Neuronal stem cell (in vitro differentiated cells): ENCODE data around the gene STK31.
A peak's percentile ranks its signal among the peaks of the same experiment; 100 is the strongest.
"Not testable (repeated sequence)": the region's sequence is repeated elsewhere in the genome, so short reads cannot be mapped to it uniquely, and the experiment has no call there.

Source experiments
- DNase-seq: peaks from one replicate; pipeline ENCODE4 v3.0.0-alpha.2; 2013; ENCODE audit warnings: low spot score
- H2AFZ ChIP-seq: one replicate; pipeline ENCODE4 v1.6.1; 2013; ENCODE audit warnings: mild to moderate bottlenecking, low read length, inconsistent platforms
- H2AK5ac ChIP-seq: 2 replicates; pipeline ENCODE4 v1.6.1; 2013; ENCODE audit warnings: low read depth, mild to moderate bottlenecking, inconsistent platforms, low read length, moderate library complexity, mixed read lengths
- H2BK120ac ChIP-seq: 2 replicates; pipeline ENCODE4 v1.6.1; 2013; ENCODE audit warnings: low read depth, mild to moderate bottlenecking, inconsistent platforms, low read length, moderate library complexity, mixed read lengths
- H2BK12ac ChIP-seq: one replicate; pipeline ENCODE4 v1.6.1; 2013; ENCODE audit warnings: low read length, inconsistent platforms
- H2BK15ac ChIP-seq: 2 replicates; pipeline ENCODE4 v1.6.1; 2013; ENCODE audit warnings: mild to moderate bottlenecking, low read length, inconsistent platforms, mixed read lengths
- H2BK5ac ChIP-seq: one replicate; pipeline ENCODE4 v1.6.1; 2013; ENCODE audit warnings: inconsistent platforms, mild to moderate bottlenecking, low read length, moderate library complexity
- H3K14ac ChIP-seq: one replicate; pipeline ENCODE4 v1.6.1; 2013; ENCODE audit warnings: low read length, inconsistent platforms
- H3K18ac ChIP-seq: 2 replicates; pipeline ENCODE4 v1.6.1; 2013; ENCODE audit warnings: low read length, inconsistent platforms
- H3K23ac ChIP-seq: 2 replicates; pipeline ENCODE4 v1.6.1; 2013; ENCODE audit warnings: low read depth, mild to moderate bottlenecking, mixed read lengths, low read length, inconsistent platforms; ENCODE audit not compliant: poor library complexity
- H3K27ac ChIP-seq: replicated peaks from 3 replicates; pipeline ENCODE4 v1.5.1; 2013; ENCODE audit warnings: low read length, inconsistent platforms
- H3K27me3 ChIP-seq, 3 experiments: 2 replicates each; pipeline ENCODE4 v1.6.1; 2013; ENCODE audit warnings: low read length in 3 of 3, mild to moderate bottlenecking in 2 of 3, inconsistent platforms in 1 of 3, low read depth in 1 of 3, mixed read lengths in 1 of 3, moderate library complexity in 1 of 3; ENCODE audit not compliant: control insufficient read depth in 3 of 3, insufficient read depth in 3 of 3
- H3K36me3 ChIP-seq, 2 donors: replicated peaks in 1 of 2; 2 replicates each; pipeline ENCODE4 v1.6.1; 2013; ENCODE audit warnings: low read length in 2 of 2; ENCODE audit not compliant: control insufficient read depth in 2 of 2, insufficient read depth in 2 of 2
- H3K4ac ChIP-seq: 2 replicates; pipeline ENCODE4 v1.6.1; 2013; ENCODE audit warnings: inconsistent platforms, mild to moderate bottlenecking, low read length, moderate library complexity
- H3K4me1 ChIP-seq, 2 donors: 1 replicate in 1 of 2; 2 replicates in 1 of 2; pipeline ENCODE4 v1.6.1; 2013; ENCODE audit warnings: low read length in 2 of 2, low read depth in 1 of 2; ENCODE audit not compliant: control insufficient read depth in 2 of 2, insufficient read depth in 1 of 2
- H3K4me2 ChIP-seq: one replicate; pipeline ENCODE4 v1.6.1; 2013; ENCODE audit warnings: mild to moderate bottlenecking, low read length, inconsistent platforms; ENCODE audit not compliant: insufficient read depth, poor library complexity, severe bottlenecking
- H3K4me3 ChIP-seq, 2 donors: 2 replicates each; pipeline ENCODE4 v1.5.1; 2013; ENCODE audit warnings: low read length in 2 of 2, mild to moderate bottlenecking in 2 of 2, inconsistent platforms in 1 of 2, moderate library complexity in 1 of 2
- H3K79me1 ChIP-seq: one replicate; pipeline ENCODE4 v1.6.1; 2013; ENCODE audit warnings: low read depth, mild to moderate bottlenecking, inconsistent platforms, low read length, moderate library complexity
- H3K9ac ChIP-seq: one replicate; pipeline ENCODE4 v1.6.1; 2013; ENCODE audit warnings: mild to moderate bottlenecking, low read depth, low read length, inconsistent platforms; ENCODE audit not compliant: poor library complexity
- H3K9me3 ChIP-seq, 2 donors: replicated peaks in 1 of 2; 2 replicates each; pipeline versions ENCODE3 to v1.6.1; 2013; ENCODE audit warnings: low read length in 2 of 2, mild to moderate bottlenecking in 2 of 2, inconsistent platforms in 1 of 2, low read depth in 1 of 2, mixed read lengths in 1 of 2, moderate library complexity in 1 of 2; ENCODE audit not compliant: control insufficient read depth in 2 of 2, insufficient read depth in 1 of 2
- H4K8ac ChIP-seq: one replicate; pipeline ENCODE4 v1.6.1; 2013; ENCODE audit warnings: low read depth, mild to moderate bottlenecking, inconsistent platforms, low read length, moderate library complexity
- H4K91ac ChIP-seq: one replicate; pipeline ENCODE4 v1.6.1; 2013; ENCODE audit warnings: low read length, low read depth, mild to moderate bottlenecking, inconsistent platforms; ENCODE audit not compliant: poor library complexity
- WGBS, 2 donors: extraction: QIAGEN DNeasy Blood & Tissue Kit; methylation state at CpG; one replicate each; pipeline ENCODE4 v1.1.7; 2013; ENCODE audit warnings: missing lambda C conversion rate in 2 of 2, mixed read lengths in 1 of 2; ENCODE audit not compliant: insufficient read length in 2 of 2, insufficient replicate concordance in 1 of 2; ENCODE audit errors: extremely low coverage in 2 of 2; 5-methylcytosine and 5-hydroxymethylcytosine counted together

Gene STK31

GRCh38 chr7:23768022-23768421 lies 58.0 kb downstream of the STK31 start:
- Histone ChIP-seq H3K4me1 (no peaks in the 10 kb centered on the region), H2BK15ac (no peak overlapping the region), H2AK5ac (no peak overlapping the region), H2AFZ (no peak overlapping the region), H3K27ac (no peak overlapping the region), H3K4me3 (no peak overlapping the region), H4K91ac (no peak overlapping the region), H2BK120ac (no peak overlapping the region), H3K4ac (no peak overlapping the region), H3K79me1 (no peaks in the 10 kb centered on the region), H3K27me3 (no peaks in the 10 kb centered on the region), H3K18ac (no peak overlapping the region), H3K14ac (no peak overlapping the region), H4K8ac (no peak overlapping the region), H2BK12ac (no peak overlapping the region), H2BK5ac (no peak overlapping the region), H3K9ac (no peak overlapping the region), H3K9me3 (no peaks in the 10 kb centered on the region), H3K4me2 (no peak overlapping the region), H3K36me3 (no peaks in the 10 kb centered on the region), H3K23ac (no peak overlapping the region)
- WGBS, 2 donors, result no CpG with 5 or more reads among the region's 3 CpGs
- DNase-seq, result no peak

GRCh38 chr7:23779185-23779800 lies 69.3 kb downstream of the STK31 start:
- H4K8ac ChIP-seq, result not testable (repeated sequence)

GRCh38 chr7:23783115-23783514 lies 73.1 kb downstream of the STK31 start:
- H3K4ac ChIP-seq, result no peak overlapping the region
- no peak overlapping the region for H3K14ac ChIP-seq
- no peak overlapping the region for H3K23ac ChIP-seq
- no peak overlapping the region for H2BK12ac ChIP-seq
- no peak overlapping the region for H3K9ac ChIP-seq
- H2AFZ ChIP-seq, result peak overlapping the region; percentile 53
- H4K8ac ChIP-seq, result no peak overlapping the region
- no peaks in the 10 kb centered on the region for H3K36me3 ChIP-seq
- no peak overlapping the region for H2BK120ac ChIP-seq
- H2BK15ac ChIP-seq, result no peak overlapping the region
- no peak overlapping the region for H3K4me3 ChIP-seq
- no peak overlapping the region for H4K91ac ChIP-seq
- no peak overlapping the region for H2AK5ac ChIP-seq
- H3K4me2 ChIP-seq, result no peak overlapping the region
- H3K79me1 ChIP-seq, result no peaks in the 10 kb centered on the region
- no peak overlapping the region for H2BK5ac ChIP-seq
- H3K4me1 ChIP-seq, result no peaks in the 10 kb centered on the region
- DNase-seq, result no peak
- H3K27me3 ChIP-seq, result no peaks in the 10 kb centered on the region
- H3K18ac ChIP-seq, result no peak overlapping the region
- H3K9me3 ChIP-seq, result no peaks in the 10 kb centered on the region
- no CpG with 5 or more reads among the region's 5 CpGs for WGBS, 2 donors
- no peak overlapping the region for H3K27ac ChIP-seq

More at GRCh38 chr7:23779185-23779800, 69.3 kb downstream of the STK31 start:
- not testable (repeated sequence) for H3K27me3 ChIP-seq, H2BK12ac ChIP-seq, H2BK5ac ChIP-seq, H3K9ac ChIP-seq, H3K79me1 ChIP-seq, H3K36me3 ChIP-seq, H3K18ac ChIP-seq, H4K91ac ChIP-seq, H3K4ac ChIP-seq, H3K4me1 ChIP-seq, H3K4me2 ChIP-seq, H3K23ac ChIP-seq, H2BK15ac ChIP-seq, H3K4me3 ChIP-seq, H3K9me3 ChIP-seq, H3K27ac ChIP-seq, H2AK5ac ChIP-seq, H2BK120ac ChIP-seq, H3K14ac ChIP-seq, DNase-seq
- peak overlapping the region; percentile 45 for H2AFZ ChIP-seq
- WGBS, 2 donors, result no CpG with 5 or more reads among the region's 7 CpGs

- H3K27ac ChIP-seq, result no peak overlapping the region
- H3K4ac ChIP-seq, result no peak overlapping the region
- H3K4me1 ChIP-seq, result no peaks in the 10 kb centered on the region
- no peak overlapping the region for H2BK5ac ChIP-seq
- no peak overlapping the region for H3K4me2 ChIP-seq
- H3K23ac ChIP-seq, result no peak overlapping the region
- no peaks in the 10 kb centered on the region for H3K36me3 ChIP-seq
- H3K79me1 ChIP-seq, result no peaks in the 10 kb centered on the region
- no peak overlapping the region for H4K91ac ChIP-seq
- no peak overlapping the region for H3K14ac ChIP-seq
- H3K27me3 ChIP-seq, result no peaks in the 10 kb centered on the region
- no peaks in the 10 kb centered on the region for H3K9me3 ChIP-seq
- no peak overlapping the region for H2BK120ac ChIP-seq
- no peak overlapping the region for H2AFZ ChIP-seq
- no peak overlapping the region for H3K9ac ChIP-seq
- WGBS, 2 donors, result no CpG with 5 or more reads among the region's 3 CpGs
- H3K4me3 ChIP-seq, result no peak overlapping the region
- no peak overlapping the region for H4K8ac ChIP-seq
- no peak overlapping the region for H2BK12ac ChIP-seq
- no peak overlapping the region for H2AK5ac ChIP-seq
- DNase-seq, result no peak
- no peak overlapping the region for H2BK15ac ChIP-seq
- H3K18ac ChIP-seq, result no peak overlapping the region
Observed at GRCh38 chr7:23787272-23787671, 77.3 kb downstream of the STK31 start.
